T-helper 22 cell (primary cell): ENCODE data around the gene NLGN3.

Experiments
- DNase-seq: peaks from one replicate; pipeline ENCODE4 v3.0.0-alpha.2; 2020; ENCODE audit warnings: low read depth

Gene NLGN3

GRCh38 chrX:71118032-71118984 is 26.3 kb upstream of the NLGN3 start, which contains the start of gene MED12:
MED12 (plus strand) TSS chrX:71118596; CDS start chrX:71118755, 159 bp downstream.
- DNase-seq, result peak; percentile 67

- DNase-seq, result no peak
These were observed 25.6 kb upstream of the NLGN3 start for GRCh38 chrX:71118985-71119535.

DNA sequence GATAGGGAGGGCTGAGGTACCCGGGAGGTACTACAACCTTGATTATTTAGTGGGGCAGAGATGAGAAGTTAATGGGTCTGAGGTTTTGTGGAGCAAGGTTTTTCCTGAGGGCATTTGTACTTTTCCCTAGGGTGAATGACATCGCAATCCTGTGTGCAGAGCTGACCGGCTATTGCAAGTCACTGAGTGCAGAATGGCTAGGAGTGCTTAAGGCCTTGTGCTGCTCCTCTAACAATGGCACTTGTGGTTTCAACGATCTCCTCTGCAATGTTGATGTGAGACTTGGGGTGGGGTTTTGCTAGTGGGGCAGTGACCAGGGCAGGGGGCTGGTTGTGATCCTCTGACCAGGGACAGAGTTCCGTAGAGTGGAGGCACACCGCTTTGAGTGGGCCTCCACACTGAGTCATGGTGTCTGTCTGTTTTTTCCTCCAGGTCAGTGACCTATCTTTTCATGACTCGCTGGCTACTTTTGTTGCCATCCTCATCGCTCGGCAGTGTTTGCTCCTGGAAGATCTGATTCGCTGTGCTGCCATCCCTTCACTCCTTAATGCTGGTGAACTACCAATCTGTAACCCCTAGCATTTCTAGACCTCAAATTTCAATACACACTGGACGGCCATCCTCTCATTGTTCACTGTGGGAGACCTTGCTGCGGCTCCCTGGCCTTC is 16.3 kb upstream of the NLGN3 start:
- no peak for DNase-seq

- peak; percentile 51 for DNase-seq
These were observed 15.5 kb upstream of the NLGN3 start for GRCh38 chrX:71128915-71129765.

- no peak for DNase-seq
These were observed 13.1 kb upstream of the NLGN3 start for GRCh38 chrX:71131510-71131909.

- DNase-seq, result no peak
These were observed 4.2 kb upstream of the NLGN3 start for GRCh38 chrX:71140440-71140839.

DNA sequence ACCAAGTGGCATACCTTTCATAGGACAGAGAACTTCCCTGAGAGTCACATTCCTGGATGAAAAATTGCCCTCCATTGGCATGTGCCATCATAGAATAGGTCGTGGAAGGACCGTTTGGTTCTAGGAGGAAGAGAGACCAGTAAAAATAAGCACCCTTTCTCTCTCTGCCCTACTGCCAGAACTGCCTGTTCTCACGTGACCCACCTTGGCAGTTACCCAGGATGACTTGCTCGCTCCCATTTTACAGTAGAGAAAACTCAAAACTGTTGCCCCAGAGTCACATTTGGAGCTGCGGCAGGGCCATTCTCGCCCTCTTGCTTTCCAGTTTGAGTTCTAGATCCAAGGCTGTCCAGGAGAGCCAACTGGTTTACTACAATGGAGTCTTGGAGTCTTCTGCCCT is 1.1 kb upstream of the NLGN3 start:
- DNase-seq, result no peak

DNA sequence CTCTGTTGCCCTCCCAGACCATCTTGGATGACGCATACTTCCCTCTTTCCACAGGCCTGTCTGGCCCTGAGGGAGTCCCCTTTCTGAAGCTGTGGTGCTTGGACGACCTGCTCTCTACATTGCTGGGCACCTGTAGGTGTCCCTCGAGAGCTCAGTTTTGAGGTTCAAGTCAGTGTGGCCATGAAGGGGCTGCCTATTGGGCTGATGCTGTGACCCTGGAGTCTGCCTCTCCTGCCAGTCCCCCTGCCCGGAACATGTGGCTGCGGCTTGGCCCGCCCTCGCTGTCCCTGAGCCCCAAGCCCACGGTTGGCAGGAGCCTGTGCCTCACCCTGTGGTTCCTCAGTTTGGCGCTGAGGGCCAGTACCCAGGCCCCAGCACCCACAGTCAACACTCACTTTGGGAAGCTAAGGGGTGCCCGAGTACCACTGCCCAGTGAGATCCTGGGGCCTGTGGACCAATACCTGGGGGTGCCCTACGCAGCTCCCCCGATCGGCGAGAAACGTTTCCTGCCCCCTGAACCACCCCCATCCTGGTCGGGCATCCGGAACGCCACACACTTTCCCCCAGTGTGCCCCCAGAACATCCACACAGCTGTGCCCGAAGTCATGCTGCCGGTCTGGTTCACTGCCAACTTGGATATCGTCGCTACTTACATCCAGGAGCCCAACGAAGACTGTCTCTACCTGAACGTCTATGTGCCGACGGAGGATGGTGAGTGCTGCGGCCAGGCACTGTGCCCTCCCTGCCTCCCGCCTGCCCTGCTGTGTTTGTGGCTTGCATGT is 3.0 kb downstream of the NLGN3 start:
- no peak for DNase-seq

DNA sequence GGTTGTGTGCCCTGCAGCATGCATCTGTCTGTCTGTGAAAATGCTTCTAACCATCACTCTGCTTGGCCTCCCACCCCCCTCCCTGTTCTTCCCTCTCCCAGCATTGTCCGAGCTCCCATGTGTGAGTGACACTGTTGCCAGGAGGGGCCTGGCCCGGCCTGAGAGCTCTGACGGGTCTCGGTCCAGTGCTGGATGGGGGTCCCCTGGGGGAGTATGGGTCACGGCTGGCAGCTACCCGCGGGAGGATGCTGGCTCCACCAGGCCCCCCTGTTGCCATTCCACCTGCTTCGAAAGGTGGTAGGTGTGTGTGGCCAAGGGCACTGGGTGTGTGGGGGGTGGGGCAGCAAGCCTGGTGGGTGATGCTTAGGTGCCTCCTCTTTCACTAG is 3.6 kb downstream of the NLGN3 start:
- no peak for DNase-seq

DNA sequence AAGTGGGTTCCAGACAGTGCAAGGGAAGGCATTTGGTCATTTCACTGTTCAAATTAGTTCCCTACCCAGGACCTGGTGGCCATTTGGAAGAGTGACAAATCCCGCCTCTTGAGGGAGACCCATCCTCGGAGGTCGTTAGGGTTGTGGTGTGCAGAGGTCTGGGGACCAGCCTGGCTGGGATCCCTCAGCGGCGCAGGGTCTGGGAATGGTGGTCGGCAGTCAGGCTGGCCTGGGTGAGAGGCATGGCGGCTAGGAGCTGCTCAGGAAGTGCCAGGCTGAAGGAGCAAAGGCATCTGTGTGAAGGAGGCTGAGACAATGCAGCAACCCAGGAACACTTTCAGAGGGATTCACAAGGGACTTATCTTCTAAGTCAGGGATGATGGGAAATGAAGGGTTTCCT is 6.7 kb downstream of the NLGN3 start:
- DNase-seq, result no peak

DNA sequence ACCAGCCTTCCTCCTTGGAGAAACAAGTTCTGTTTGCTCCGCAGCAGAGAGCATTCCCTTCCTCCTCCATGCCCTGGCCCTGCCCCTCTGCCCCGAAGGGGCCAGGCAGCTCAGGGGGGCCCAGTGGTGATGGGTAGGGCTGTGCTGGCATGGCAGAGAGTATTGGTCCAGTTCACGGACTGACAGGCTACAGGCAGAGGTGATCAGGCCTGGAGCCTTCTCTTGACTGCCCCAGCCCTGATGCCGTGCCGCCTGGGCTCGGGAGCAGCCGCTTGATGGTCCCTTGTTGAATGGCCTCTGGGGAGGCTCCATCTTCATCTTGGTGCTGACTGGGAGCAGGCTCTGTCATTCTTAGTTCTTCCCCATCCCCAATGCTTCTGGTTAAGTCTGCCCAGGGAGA is 9.6 kb downstream of the NLGN3 start:
- DNase-seq, result no peak

- DNase-seq, result no peak
These were observed 10.0 kb downstream of the NLGN3 start for GRCh38 chrX:71154641-71155040.

DNA sequence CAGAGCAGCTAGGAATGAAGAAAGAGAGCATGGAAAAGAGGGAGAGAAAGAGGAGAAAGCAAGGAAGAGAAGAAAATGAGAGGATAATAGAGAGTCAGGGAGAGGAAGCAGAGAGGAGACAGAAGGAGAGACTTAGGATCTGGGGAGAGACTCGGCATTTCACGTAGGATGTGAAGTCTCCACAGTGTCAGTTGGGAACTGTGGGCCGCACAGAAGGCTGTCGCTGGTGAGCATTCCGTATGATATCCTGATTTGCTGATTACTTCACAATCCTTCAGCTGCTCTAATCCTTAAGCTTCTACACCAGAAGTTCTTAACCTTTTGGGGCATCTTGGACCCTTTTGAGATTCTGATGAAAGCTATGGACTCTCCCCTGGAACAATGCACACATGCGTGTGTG is 14.0 kb downstream of the NLGN3 start:
- DNase-seq, result no peak

DNA sequence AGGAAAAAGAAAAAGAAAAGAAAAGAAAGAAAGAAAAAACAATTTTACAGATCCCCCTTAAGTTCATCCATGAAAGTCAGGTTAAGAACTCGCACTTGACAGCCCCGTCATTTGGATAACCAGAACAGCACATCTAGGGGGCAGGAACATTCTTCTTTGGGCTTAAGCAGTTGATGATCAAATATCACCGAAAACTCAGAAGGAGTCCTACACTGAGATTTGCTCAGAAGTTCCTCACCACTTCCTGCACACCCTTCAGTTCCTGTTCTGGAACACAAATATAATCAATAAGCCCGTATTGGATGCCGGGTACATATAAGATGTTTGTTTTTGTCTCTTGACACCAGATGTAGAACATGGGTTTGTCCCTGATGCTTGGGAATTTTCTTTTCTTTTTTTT is 14.7 kb downstream of the NLGN3 start:
- DNase-seq, result no peak

DNA sequence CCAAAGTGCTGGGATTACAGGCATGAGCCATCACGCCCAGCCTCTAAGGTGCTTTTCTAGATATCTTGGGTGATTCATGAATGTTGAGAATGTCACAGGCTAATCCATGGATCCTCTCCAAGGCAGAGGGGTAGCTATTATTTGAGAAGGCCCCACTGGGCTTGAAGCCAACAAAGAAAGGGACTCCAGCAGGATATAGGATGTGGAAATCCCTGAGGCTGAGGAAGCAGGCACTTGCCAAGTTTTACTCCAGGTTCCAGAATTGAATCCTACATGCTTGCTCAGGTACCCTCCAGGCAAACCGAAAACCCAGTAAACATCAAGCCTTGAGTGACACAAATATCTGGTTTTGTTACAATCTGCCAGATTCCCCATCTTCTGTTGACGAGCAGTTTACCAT is 15.8 kb downstream of the NLGN3 start:
- no peak for DNase-seq

GRCh38 chrX:71162981-71163380 is 18.3 kb downstream of the NLGN3 start:
- DNase-seq, result no peak

- no peak for DNase-seq
These were observed 19.4 kb downstream of the NLGN3 start for GRCh38 chrX:71164071-71164470.

DNA sequence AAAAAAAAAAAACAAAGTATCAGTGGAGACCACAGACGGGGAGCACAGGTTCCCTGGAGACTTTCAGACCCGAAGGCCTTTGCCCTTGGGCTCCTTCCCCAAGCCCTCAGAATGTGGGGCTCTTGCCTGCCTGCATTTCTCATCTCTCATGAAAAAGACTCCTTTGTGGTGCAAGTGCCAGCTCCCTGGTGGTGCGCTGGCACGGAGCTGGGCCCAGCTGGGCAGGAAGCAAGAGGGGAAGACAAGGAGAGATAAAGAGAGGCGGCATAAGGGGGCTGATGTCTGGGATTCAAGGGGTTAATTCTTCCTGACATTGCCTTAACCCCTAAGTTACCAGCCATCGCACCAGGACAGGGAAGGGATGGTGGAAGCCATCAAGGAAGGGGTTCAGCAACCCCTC is 21.8 kb downstream of the NLGN3 start:
- DNase-seq, result no peak

DNA sequence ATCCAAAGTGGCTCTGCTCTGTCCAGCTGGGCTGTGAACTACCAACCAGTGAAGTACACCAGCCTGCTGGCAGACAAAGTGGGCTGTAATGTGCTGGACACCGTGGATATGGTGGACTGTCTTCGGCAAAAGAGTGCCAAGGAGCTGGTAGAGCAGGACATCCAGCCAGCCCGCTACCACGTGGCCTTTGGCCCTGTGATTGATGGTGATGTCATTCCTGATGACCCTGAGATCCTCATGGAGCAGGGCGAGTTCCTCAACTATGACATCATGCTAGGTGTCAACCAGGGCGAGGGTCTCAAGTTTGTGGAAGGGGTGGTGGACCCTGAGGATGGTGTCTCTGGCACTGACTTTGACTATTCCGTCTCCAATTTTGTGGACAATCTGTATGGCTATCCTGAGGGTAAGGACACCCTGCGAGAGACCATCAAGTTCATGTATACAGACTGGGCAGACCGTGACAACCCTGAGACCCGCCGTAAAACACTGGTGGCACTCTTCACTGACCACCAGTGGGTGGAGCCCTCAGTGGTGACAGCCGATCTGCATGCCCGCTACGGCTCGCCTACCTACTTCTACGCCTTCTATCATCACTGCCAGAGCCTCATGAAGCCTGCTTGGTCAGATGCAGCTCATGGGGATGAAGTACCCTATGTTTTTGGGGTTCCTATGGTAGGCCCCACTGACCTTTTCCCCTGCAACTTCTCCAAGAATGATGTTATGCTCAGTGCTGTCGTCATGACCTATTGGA is 22.6 kb downstream of the NLGN3 start:
- DNase-seq, result no peak

- DNase-seq, result no peak
These were observed 23.5 kb downstream of the NLGN3 start for GRCh38 chrX:71168134-71168533.

DNA sequence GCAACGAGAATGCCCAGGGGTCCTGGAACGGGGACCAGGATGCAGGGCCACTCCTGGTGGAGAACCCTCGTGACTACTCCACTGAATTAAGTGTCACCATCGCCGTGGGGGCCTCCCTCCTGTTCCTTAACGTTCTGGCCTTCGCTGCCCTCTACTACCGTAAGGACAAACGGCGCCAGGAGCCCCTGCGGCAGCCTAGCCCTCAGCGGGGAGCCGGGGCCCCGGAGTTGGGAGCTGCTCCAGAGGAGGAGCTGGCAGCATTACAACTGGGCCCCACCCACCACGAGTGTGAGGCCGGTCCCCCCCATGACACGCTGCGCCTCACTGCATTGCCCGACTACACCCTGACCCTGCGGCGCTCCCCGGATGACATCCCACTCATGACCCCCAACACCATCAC is 24.9 kb downstream of the NLGN3 start:
- no peak for DNase-seq
